RWPE1 (cell line): ENCODE results near the gene FRMD3.

Source experiments
- CTCF ChIA-PET: fragments of 350-600 bp; sonication (Branson Sonifier 250); formaldehyde crosslinking; extraction: SDS; loops from one replicate; lab custom pipeline; 2021; lab: Yijun Ruan, JAX
- POLR2A ChIA-PET: fragments of 400-600 bp; formaldehyde crosslinking; extraction: SDS; loops from one replicate; lab custom pipeline; 2020; ENCODE audit warnings: antibody characterized with exemption; ENCODE audit not compliant: low non-redundant PET; lab: Yijun Ruan, JAX
- DNase-seq: peaks from one replicate; pipeline ENCODE4 v3.0.0; 2012; ENCODE audit warnings: low spot score
- H3K27ac ChIP-seq: fragments of 450-650 bp; 2 replicates; pipeline ENCODE4 v1.5.1; 2017
- TF ChIP-seq, protein P1 (sequence below): fragments of 450-650 bp; conservative IDR thresholded peaks from 2 replicates; pipeline ENCODE4 v1.5.1; 2017; ENCODE audit warnings: low read depth, mild to moderate bottlenecking

The FRMD3 gene

DNA sequence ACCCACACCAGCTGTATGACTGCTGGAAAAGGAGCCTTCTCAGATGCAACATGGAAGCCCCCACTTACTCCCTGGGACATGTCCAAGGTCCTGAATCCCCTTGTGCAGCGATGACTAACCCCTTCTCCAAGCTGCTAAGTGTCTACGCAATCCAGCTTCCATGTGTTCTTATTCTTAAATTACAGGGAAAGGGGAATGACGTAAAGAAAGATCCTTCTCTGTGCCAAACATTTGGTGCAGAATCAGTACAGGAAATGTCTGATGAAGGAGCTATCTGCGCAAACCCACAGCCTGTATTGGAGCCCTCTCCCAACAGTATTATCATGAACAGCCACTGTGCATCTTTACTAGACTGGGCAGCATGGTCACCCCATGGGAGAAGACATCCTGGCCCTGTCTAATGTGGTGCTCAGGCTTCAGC is 183.2 kb downstream of the FRMD3 start:
- H3K27ac ChIP-seq, result no peak overlapping the region
- DNase-seq, result no peak
- ChIA-PET CTCF (no interaction called here), POLR2A (no interaction called here)
- TF ChIP-seq, protein P1, sequence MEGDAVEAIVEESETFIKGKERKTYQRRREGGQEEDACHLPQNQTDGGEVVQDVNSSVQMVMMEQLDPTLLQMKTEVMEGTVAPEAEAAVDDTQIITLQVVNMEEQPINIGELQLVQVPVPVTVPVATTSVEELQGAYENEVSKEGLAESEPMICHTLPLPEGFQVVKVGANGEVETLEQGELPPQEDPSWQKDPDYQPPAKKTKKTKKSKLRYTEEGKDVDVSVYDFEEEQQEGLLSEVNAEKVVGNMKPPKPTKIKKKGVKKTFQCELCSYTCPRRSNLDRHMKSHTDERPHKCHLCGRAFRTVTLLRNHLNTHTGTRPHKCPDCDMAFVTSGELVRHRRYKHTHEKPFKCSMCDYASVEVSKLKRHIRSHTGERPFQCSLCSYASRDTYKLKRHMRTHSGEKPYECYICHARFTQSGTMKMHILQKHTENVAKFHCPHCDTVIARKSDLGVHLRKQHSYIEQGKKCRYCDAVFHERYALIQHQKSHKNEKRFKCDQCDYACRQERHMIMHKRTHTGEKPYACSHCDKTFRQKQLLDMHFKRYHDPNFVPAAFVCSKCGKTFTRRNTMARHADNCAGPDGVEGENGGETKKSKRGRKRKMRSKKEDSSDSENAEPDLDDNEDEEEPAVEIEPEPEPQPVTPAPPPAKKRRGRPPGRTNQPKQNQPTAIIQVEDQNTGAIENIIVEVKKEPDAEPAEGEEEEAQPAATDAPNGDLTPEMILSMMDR, result no peak

DNA sequence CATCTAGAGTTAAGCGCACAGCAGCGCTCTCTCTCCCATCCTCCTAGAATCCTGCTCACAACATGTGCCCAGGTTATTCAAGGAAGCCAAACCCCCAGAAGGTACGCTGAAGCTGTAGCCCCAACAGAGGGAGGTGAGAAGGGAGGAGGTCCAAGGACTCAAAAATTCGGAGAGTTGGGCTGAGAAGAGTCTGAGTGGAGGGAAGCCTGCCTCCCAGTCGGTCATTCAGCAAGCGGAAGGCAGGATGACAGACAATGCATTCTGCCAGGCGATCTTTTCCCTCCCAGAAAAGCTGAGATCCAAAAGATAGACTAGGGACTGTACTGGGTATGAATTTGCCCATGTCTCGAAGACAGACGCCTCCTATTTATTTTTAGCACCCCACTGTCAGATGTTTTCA is 189.2 kb downstream of the FRMD3 start:
- ChIA-PET CTCF (interaction anchor here (0.6 kb wide), 2 partner anchors 16 to 272 kb away, joined by 3 read pairs; no protein-coding TSS in a partner anchor), POLR2A (no interaction called here)
- TF ChIP-seq, protein P1, result no peak
- H3K27ac ChIP-seq, result no peak overlapping the region
- DNase-seq, result no peak

DNA sequence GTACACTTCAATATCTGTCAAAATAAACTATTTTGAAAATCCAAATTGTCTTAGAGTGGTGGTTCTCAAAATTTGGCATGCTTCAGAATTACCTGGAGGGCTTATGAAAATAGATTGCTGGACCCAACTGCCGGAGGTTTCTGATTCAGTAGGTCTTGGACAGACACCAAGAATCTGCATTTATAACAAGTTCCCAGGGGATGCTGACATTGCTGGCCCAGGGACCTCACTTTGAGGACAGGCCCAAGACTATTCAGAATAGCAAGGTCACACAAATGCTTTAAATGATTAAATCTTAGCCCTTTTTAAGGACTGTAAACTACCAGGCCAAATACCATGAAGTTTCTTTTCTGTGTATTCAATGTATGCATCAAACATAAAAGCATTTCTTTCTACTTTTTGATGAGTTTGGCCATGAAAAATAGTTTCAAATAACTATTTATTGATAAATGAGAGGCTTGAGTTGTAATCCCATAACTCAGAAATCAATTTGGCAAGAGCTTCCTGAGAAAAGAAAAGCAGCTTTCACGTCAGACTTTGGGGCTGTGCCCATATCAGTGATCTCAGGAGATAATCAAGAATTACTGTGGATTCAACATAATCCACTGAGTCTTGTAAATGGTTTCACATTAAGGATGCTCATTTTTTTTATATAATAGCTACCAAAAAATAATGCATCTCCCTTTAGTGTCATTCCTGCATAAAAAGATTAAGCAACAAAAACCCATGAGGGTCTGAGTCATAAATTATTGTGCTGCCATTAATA is 191.4 kb downstream of the FRMD3 start:
- no peak for DNase-seq
- TF ChIP-seq, protein P1, result no peak
- H3K27ac ChIP-seq, result no peak overlapping the region
- ChIA-PET POLR2A (no interaction called here), CTCF (no interaction called here)

DNA sequence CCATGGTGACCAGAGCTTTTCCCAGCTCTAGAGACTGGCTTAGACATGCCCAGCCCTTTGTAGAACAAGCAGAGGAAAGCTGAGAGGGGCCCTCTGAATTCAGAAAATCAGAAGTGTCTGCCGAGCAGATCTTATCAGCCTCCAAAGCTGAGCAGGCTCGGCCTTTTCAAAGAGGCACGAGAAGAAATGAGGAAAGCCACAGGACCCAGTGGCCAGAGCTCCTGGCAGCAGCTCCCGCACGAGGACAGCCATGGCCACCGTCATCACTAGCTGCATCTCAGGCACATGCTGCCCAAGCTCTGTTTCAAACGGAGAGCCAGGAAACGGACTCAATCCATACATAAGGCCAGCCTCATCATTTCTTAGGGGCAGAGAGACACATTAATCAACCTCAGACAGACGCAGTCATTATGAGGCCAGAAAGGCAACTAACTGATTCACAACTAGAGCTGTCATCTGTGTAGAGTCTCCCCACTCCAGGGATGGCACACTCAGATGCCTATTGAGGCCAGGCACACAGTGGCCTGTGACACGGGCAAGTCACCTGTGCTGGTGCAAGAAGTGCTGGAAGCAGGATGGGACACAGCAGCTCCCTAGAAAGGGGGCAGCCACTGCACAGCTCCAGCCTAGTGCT is 194.7 kb downstream of the FRMD3 start:
- TF ChIP-seq, protein P1, result no peak
- DNase-seq, result no peak
- ChIA-PET POLR2A (no interaction called here), CTCF (interaction anchor here (0.6 to 1.7 kb wide), 2 partner anchors 9 to 36 kb away, joined by 3 to 7 read pairs; no protein-coding TSS in a partner anchor)
- H3K27ac ChIP-seq, result no peak overlapping the region

DNA sequence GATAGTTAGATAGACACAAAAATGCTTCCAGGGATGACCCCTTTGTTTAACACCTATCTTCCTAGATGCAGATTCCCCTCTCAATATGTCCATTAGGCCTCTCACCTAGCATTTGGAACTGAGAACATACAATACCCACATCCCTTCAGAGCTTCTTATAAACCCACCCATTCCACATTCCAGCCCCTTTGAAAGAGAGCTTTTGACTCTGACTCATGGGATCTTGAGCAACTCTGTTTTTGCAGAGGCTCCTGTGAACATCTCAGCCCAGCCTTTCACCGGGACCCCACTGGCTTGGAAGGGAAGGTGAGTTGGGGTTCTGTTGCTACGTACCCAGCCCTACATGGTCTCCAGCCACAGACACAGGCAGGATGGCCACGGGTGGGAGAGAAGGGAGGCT is 195.5 kb downstream of the FRMD3 start:
- CTCF ChIA-PET, result interaction anchor here (1.7 kb wide), 1 partner anchor 8 kb away, joined by 7 read pairs; no protein-coding TSS in a partner anchor

DNA sequence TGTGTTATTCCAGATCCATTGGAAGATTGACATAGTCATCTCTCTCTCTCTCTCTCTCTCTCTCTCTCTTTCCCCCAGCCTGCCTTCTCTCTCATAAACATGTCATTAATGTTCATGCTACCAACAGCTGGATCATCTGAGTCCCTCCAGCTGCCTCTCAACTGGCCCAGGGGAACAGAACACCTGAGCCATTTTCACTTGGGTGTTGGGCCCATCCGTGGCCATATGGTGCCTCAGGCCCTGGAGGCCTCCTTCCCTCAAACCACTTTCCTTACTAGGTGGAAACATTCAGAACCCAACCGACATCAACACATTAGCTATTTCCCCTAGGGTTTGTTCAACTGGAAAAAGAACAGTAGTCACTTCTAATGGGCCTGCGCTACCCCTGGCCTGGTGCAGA is 196.2 kb downstream of the FRMD3 start:
- ChIA-PET POLR2A (no interaction called here), CTCF (interaction anchor here (1.1 kb wide), 1 partner anchor 122 kb away, joined by 5 read pairs; no protein-coding TSS in a partner anchor)
- no peak for DNase-seq
- TF ChIP-seq, protein P1, result no peak
- H3K27ac ChIP-seq, result no peak overlapping the region

More for the DNA sequence above, 195.5 kb downstream of the FRMD3 start:
- POLR2A ChIA-PET, result no interaction called here
- no peak for DNase-seq
- TF ChIP-seq, protein P1, result no peak
- H3K27ac ChIP-seq, result no peak overlapping the region
